Left ventricle myocardium inferior (tissue), 1 donor: Measurements from ENCODE around the gene PKHD1. TPM values are rescaled to one million over a fixed set of nuclear protein-coding genes. Genes with fewer than 3 reads are reported as not detected.

Experiments used
- DNase-seq: peaks from one replicate; pipeline ENCODE4 v3.0.0-alpha.2; 2020
- H3K27ac ChIP-seq: fragments of 200-600 bp; replicated peaks from 2 replicates; pipeline ENCODE4 v1.8.0; 2021
- H3K27me3 ChIP-seq: fragments of 200-600 bp; 2 replicates; pipeline ENCODE4 v1.8.0; 2021; ENCODE audit warnings: low read depth
- H3K36me3 ChIP-seq: fragments of 200-600 bp; 2 replicates; pipeline ENCODE4 v1.8.0; 2021
- H3K4me1 ChIP-seq: fragments of 200-600 bp; 2 replicates; pipeline ENCODE4 v1.8.0; 2021
- H3K4me3 ChIP-seq: fragments of 200-600 bp; 2 replicates; pipeline ENCODE4 v1.8.0; 2021; ENCODE audit warnings: mild to moderate bottlenecking, moderate library complexity
- H3K9me3 ChIP-seq: fragments of 200-600 bp; replicated peaks from 2 replicates; pipeline ENCODE4 v1.8.0; 2021
- CTCF ChIP-seq: fragments of 200-600 bp; IDR thresholded peaks from 2 replicates; pipeline ENCODE4 v1.8.0; 2021; ENCODE audit warnings: antibody characterized with exemption, mild to moderate bottlenecking, borderline replicate concordance
- intact Hi-C: fragments of 100-400 bp; cut with micrococcal nuclease; formaldehyde crosslinking; loops from one replicate; pipeline ENCODE4 v1.11.0; 2022
- total RNA-seq: library from RNA; stranded (reverse); fragmentation: NEBNext Ultra II Directional; extraction: Animal tissue kit (Norgen Biotek cat#: 25700); gene quantifications from one replicate; pipeline ENCODE4 v1.2.1, GENCODE V29; 2021
- donor health status: DM: no; HTN: yes; CAD: no; lungs with severe emphysema.

Gene PKHD1
- total RNA-seq, 1 donor from 2014 or later = not detected

GRCh38 chr6:52074716-52075115 is 12.7 kb downstream of the PKHD1 start:
- H3K27ac ChIP-seq = no peak overlapping the region
- no peaks in the 10 kb centered on the region for H3K4me1 ChIP-seq
- no peak for DNase-seq
- no peak overlapping the region for H3K4me3 ChIP-seq
- H3K36me3 ChIP-seq = no peaks in the 10 kb centered on the region
- intact Hi-C loops = no loop called here
- no peaks in the 10 kb centered on the region for H3K9me3 ChIP-seq
- peaks cover 18% of the 10 kb centered on the region for H3K27me3 ChIP-seq
- no peak for TF ChIP-seq CTCF

- intact Hi-C loops = no loop called here
- no peak for TF ChIP-seq CTCF
- Histone ChIP-seq H3K36me3 (no peaks in the 10 kb centered on the region), H3K4me3 (no peak overlapping the region), H3K9me3 (no peaks in the 10 kb centered on the region), H3K27me3 (peaks cover 13% of the 10 kb centered on the region), H3K27ac (no peak overlapping the region), H3K4me1 (no peaks in the 10 kb centered on the region)
- no peak for DNase-seq
These were observed 13.3 kb downstream of the PKHD1 start for GRCh38 chr6:52074155-52074554.

- Histone ChIP-seq H3K27me3 (peaks cover 10% of the 10 kb centered on the region), H3K4me1 (peaks cover 9% of the 10 kb centered on the region), H3K27ac (no peak overlapping the region), H3K9me3 (no peaks in the 10 kb centered on the region), H3K4me3 (no peak overlapping the region), H3K36me3 (no peaks in the 10 kb centered on the region)
- DNase-seq = no peak
- intact Hi-C loops = no loop called here
- no peak for TF ChIP-seq CTCF
These were observed 21.8 kb downstream of the PKHD1 start for GRCh38 chr6:52065621-52066020.

GRCh38 chr6:52063584-52064344 is 23.6 kb downstream of the PKHD1 start:
- Histone ChIP-seq H3K9me3 (no peaks in the 10 kb centered on the region), H3K27ac (no peak overlapping the region), H3K4me3 (no peak overlapping the region), H3K4me1 (peaks cover 9% of the 10 kb centered on the region), H3K27me3 (peaks cover 10% of the 10 kb centered on the region), H3K36me3 (no peaks in the 10 kb centered on the region)
- no peak for DNase-seq
- peak; percentile 52 for TF ChIP-seq CTCF
- intact Hi-C loops = no loop called here

GRCh38 chr6:52061481-52061880 is 25.9 kb downstream of the PKHD1 start:
- no peak for DNase-seq
- Histone ChIP-seq H3K4me1 (peaks cover 9% of the 10 kb centered on the region), H3K27me3 (peaks cover 4% of the 10 kb centered on the region), H3K27ac (no peak overlapping the region), H3K9me3 (no peaks in the 10 kb centered on the region), H3K4me3 (no peak overlapping the region), H3K36me3 (no peaks in the 10 kb centered on the region)
- intact Hi-C loops = no loop called here
- no peak for TF ChIP-seq CTCF
